OCI-LY7 (cell line): ENCODE results near the gene NME9. TPM values are rescaled to one million over a fixed set of nuclear protein-coding genes. Genes with fewer than 3 reads are reported as not detected.

Experiments
- BruUV-seq: library from RNA; stranded (reverse); fragments of 400-500 nt; replicated peaks from 2 replicates; lab custom pipeline; 2021; lab: Mats Ljungman, UMichigan
- CTCF ChIA-PET: fragments of 300-600 bp; sonication (Branson Sonifier 250); formaldehyde crosslinking; loops from one replicate; lab custom pipeline; 2022; ENCODE audit warnings: antibody characterized with exemption; ENCODE audit not compliant: unreplicated experiment; lab: Charles Lee
- POLR2A ChIA-PET: fragments of 300-600 bp; sonication (Branson Sonifier 250); formaldehyde crosslinking; loops from one replicate; lab custom pipeline; 2022; ENCODE audit warnings: antibody characterized with exemption; lab: Charles Lee
- DNase-seq: peaks from one replicate; pipeline ENCODE4 v3.0.0-alpha.2; 2015; ENCODE audit warnings: low spot score
- H2AFZ ChIP-seq: fragments of 200-600 bp; sonication (generic), shearing (Covaris generic); 2 replicates; pipeline ENCODE4 v1.6.1; 2014; ENCODE audit warnings: mild to moderate bottlenecking, antibody characterized with exemption, low read length, moderate library complexity
- H3K27ac ChIP-seq: fragments of 200-600 bp; sonication (generic); 2 replicates; pipeline ENCODE4 v1.5.1; 2014; ENCODE audit warnings: mixed run types, low read depth, mild to moderate bottlenecking, moderate library complexity, low read length, inconsistent platforms; ENCODE audit not compliant: poor library complexity, severe bottlenecking
- H3K36me3 ChIP-seq: fragments of 200-600 bp; sonication (generic); 2 replicates; pipeline ENCODE4 v1.6.1; 2014; ENCODE audit warnings: mild to moderate bottlenecking, antibody characterized with exemption, low read length, moderate library complexity, mixed read lengths; ENCODE audit not compliant: insufficient read depth
- H3K4me1 ChIP-seq: fragments of 200-600 bp; sonication (generic); 2 replicates; pipeline ENCODE4 v1.5.1; 2014; ENCODE audit warnings: mild to moderate bottlenecking, low read length; ENCODE audit not compliant: insufficient read depth, poor library complexity, severe bottlenecking
- H3K4me2 ChIP-seq: fragments of 200-600 bp; sonication (generic); 2 replicates; pipeline ENCODE4 v1.6.1; 2014; ENCODE audit warnings: mild to moderate bottlenecking, low read length
- H3K4me3 ChIP-seq: fragments of 200-600 bp; sonication (generic); 2 replicates; pipeline ENCODE4 v1.5.1; 2014; ENCODE audit warnings: mild to moderate bottlenecking, low read depth, low read length; ENCODE audit not compliant: poor library complexity, severe bottlenecking
- H3K79me2 ChIP-seq: fragments of 200-600 bp; sonication (generic); 2 replicates; pipeline ENCODE4 v1.6.1; 2016; ENCODE audit warnings: low read depth, mild to moderate bottlenecking, low read length, moderate library complexity, mixed read lengths; ENCODE audit not compliant: insufficient read depth
- H3K9me2 ChIP-seq: fragments of 200-600 bp; sonication (generic); 2 replicates; pipeline ENCODE4 v1.6.1; 2016; ENCODE audit warnings: mild to moderate bottlenecking, low read length, mixed read lengths; ENCODE audit not compliant: insufficient read depth
- H3K9me3 ChIP-seq: fragments of 200-600 bp; sonication (generic); 2 replicates; pipeline ENCODE4 v1.6.1; 2014; ENCODE audit warnings: mild to moderate bottlenecking, mixed run types, low read length, mixed read lengths
- H4K20me1 ChIP-seq: fragments of 200-600 bp; sonication (generic); 2 replicates; pipeline ENCODE4 v1.6.1; 2014; ENCODE audit warnings: mild to moderate bottlenecking, antibody characterized with exemption, low read length, moderate library complexity, mixed read lengths; ENCODE audit not compliant: insufficient read depth
- EZH2phosphoT487 ChIP-seq: fragments of 200-600 bp; sonication (generic); IDR thresholded peaks from 2 replicates; pipeline ENCODE4 v1.6.1; 2018; ENCODE audit warnings: low read depth, borderline replicate concordance, mild to moderate bottlenecking, mixed run types, antibody characterized with exemption, low read length, moderate library complexity, mixed read lengths
- intact Hi-C: fragments of 100-400 bp; cut with micrococcal nuclease; formaldehyde crosslinking; loops from one replicate; pipeline ENCODE4 v1.10.0; 2022; ENCODE audit not compliant: unreplicated experiment
- total RNA-seq, 2 experiments: library from RNA; depleted of rRNA in 1 of 2; stranded (reverse); fragments of >200 nt in 1 of 2; shearing (Covaris generic) in 1 of 2; gene quantifications; 2 replicates each; pipeline ENCODE4 v1.2.3, GENCODE V29; 2014 to 2022
- TF ChIP-seq, protein P1 (sequence below): fragments of 200-600 bp; sonication (generic); conservative IDR thresholded peaks from 2 replicates; pipeline ENCODE4 v1.5.1; 2014; ENCODE audit warnings: mild to moderate bottlenecking, antibody characterized with exemption, low read length, moderate library complexity, mixed read lengths

Gene NME9
- total RNA-seq, 2 experiments from 2014 or later: not detected

DNA sequence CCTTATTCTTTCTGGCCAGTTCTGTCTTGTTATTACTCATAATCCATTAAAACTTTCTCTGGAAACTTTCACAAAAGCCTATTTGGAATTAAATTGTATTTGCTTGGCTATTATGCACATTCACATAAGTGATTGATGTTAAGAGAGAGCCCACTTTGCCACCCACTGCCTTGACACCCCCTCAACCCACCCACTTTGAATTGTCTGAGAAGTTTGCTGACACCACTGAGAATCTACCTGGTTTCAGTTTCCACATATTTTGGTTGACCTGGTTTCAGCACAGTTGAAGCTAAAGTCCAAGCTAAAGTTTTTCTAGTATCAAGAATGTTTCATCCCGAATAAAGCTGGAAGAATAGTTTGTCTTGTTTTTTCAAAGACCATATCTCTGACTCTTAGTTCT lies 71.7 kb downstream of the NME9 start:
- Histone ChIP-seq H3K4me1 (no peaks in the 10 kb centered on the region), H2AFZ (no peak overlapping the region), H3K9me3 (no peaks in the 10 kb centered on the region), H4K20me1 (no peaks in the 10 kb centered on the region; the same call in 1 of the 2 replicates), H3K27ac (no peak overlapping the region), H3K9me2 (no peaks in the 10 kb centered on the region), H3K79me2 (no peaks in the 10 kb centered on the region), H3K36me3 (peaks cover 6% of the 10 kb centered on the region; the same call in 1 of the 2 replicates), H3K4me3 (no peak overlapping the region), H3K4me2 (no peak overlapping the region)
- ChIA-PET POLR2A (interaction anchor here (0.7 to 1.0 kb wide), 2 partner anchors 12 to 678 kb away, joined by 3 to 4 read pairs; no protein-coding TSS in a partner anchor), CTCF (no interaction called here)
- no TSS peak for BruUV-seq
- TF ChIP-seq, protein P1, sequence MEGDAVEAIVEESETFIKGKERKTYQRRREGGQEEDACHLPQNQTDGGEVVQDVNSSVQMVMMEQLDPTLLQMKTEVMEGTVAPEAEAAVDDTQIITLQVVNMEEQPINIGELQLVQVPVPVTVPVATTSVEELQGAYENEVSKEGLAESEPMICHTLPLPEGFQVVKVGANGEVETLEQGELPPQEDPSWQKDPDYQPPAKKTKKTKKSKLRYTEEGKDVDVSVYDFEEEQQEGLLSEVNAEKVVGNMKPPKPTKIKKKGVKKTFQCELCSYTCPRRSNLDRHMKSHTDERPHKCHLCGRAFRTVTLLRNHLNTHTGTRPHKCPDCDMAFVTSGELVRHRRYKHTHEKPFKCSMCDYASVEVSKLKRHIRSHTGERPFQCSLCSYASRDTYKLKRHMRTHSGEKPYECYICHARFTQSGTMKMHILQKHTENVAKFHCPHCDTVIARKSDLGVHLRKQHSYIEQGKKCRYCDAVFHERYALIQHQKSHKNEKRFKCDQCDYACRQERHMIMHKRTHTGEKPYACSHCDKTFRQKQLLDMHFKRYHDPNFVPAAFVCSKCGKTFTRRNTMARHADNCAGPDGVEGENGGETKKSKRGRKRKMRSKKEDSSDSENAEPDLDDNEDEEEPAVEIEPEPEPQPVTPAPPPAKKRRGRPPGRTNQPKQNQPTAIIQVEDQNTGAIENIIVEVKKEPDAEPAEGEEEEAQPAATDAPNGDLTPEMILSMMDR: no peak
- no peak for TF ChIP-seq EZH2phosphoT487
- intact Hi-C loops: no loop called here
- no peak for DNase-seq

GRCh38 chr3:138256022-138256421 lies 73.6 kb downstream of the NME9 start:
- no peak for TF ChIP-seq EZH2phosphoT487
- no peaks in the 10 kb centered on the region for H3K4me1 ChIP-seq
- H2AFZ ChIP-seq: no peak overlapping the region
- no peak overlapping the region for H3K27ac ChIP-seq
- no peaks in the 10 kb centered on the region for H3K9me2 ChIP-seq
- H3K36me3 ChIP-seq: peaks cover 2% of the 10 kb centered on the region; the same call in 1 of the 2 replicates
- no peaks in the 10 kb centered on the region for H3K9me3 ChIP-seq
- ChIA-PET CTCF (no interaction called here), POLR2A (no interaction called here)
- H3K4me3 ChIP-seq: no peak overlapping the region
- BruUV-seq: no TSS peak
- intact Hi-C loops: no loop called here
- no peak for DNase-seq
- H3K4me2 ChIP-seq: no peak overlapping the region
- no peaks in the 10 kb centered on the region for H3K79me2 ChIP-seq
- no peaks in the 10 kb centered on the region for H4K20me1 ChIP-seq

GRCh38 chr3:138254216-138254615 lies 75.4 kb downstream of the NME9 start:
- Histone ChIP-seq H3K36me3 (no peaks in the 10 kb centered on the region), H4K20me1 (no peaks in the 10 kb centered on the region), H3K79me2 (no peaks in the 10 kb centered on the region), H3K9me3 (no peaks in the 10 kb centered on the region), H3K4me1 (no peaks in the 10 kb centered on the region), H3K27ac (no peak overlapping the region), H3K4me3 (no peak overlapping the region), H3K4me2 (no peak overlapping the region), H2AFZ (no peak overlapping the region), H3K9me2 (no peaks in the 10 kb centered on the region)
- CTCF ChIA-PET: no interaction called here
- POLR2A ChIA-PET: interaction anchor here (0.8 to 1.6 kb wide), 3 partner anchors 8 to 55 kb away, joined by 3 to 4 read pairs (median 3); no protein-coding TSS in a partner anchor
- no peak for DNase-seq
- BruUV-seq: no TSS peak
- intact Hi-C loops: no loop called here
- no peak for TF ChIP-seq EZH2phosphoT487
- TF ChIP-seq, protein P1: no peak
